Spinal cord (tissue), 10 donors: ENCODE measurements around the gene TSHZ2. TPM values are rescaled to one million over a fixed set of nuclear protein-coding genes. Genes with fewer than 3 reads are reported as not detected.

ENCODE experiments used
- DNase-seq, 6 donors: peaks; one replicate each; pipeline versions ENCODE4 v3.0.0 to v3.0.0-alpha.2; 2013 to 2015; ENCODE audit warnings: low spot score in 6 of 6, low read depth in 4 of 6
- H3K27ac ChIP-seq: one replicate; pipeline ENCODE4 v1.5.1; 2013; ENCODE audit warnings: low read depth, low read length, control low read depth
- H3K27me3 ChIP-seq: one replicate; pipeline ENCODE4 v1.6.1; 2013; ENCODE audit warnings: low read length; ENCODE audit not compliant: control insufficient read depth, insufficient read depth
- H3K36me3 ChIP-seq: one replicate; pipeline ENCODE4 v1.6.1; 2013; ENCODE audit warnings: low read length; ENCODE audit not compliant: control insufficient read depth, insufficient read depth
- H3K4me1 ChIP-seq: one replicate; pipeline ENCODE4 v1.6.1; 2013; ENCODE audit warnings: low read length; ENCODE audit not compliant: control insufficient read depth, insufficient read depth
- H3K4me3 ChIP-seq: one replicate; pipeline ENCODE4 v1.5.1; 2013; ENCODE audit warnings: low read depth, low read length, control low read depth
- H3K9me3 ChIP-seq: one replicate; pipeline ENCODE4 v1.6.1; 2013; ENCODE audit warnings: low read length; ENCODE audit not compliant: control insufficient read depth, insufficient read depth
- WGBS: methylation state at CpG from one replicate; pipeline ENCODE4 v1.1.5; 2013; ENCODE audit warnings: missing lambda C conversion rate; ENCODE audit not compliant: insufficient coverage; 5-methylcytosine and 5-hydroxymethylcytosine counted together
- polyA plus RNA-seq, 2 donors: library from polyadenylated mRNA; unstranded; fragments of 120-200 nt; gene quantifications; one replicate each; pipeline ENCODE4 v1.2.1, GENCODE V29; 2013; ENCODE audit not compliant: insufficient read length in 2 of 2
- total RNA-seq, 2 donors: library from RNA; depleted of rRNA in 1 of 2; stranded (reverse); fragments of 120-200 nt in 1 of 2; fragments of >200 nt in 1 of 2; gene quantifications; one replicate each; pipeline versions ENCODE4 v1.2.3 to v1.2.4, GENCODE V29; 2013 to 2014
- donor health status: healthy.

Gene TSHZ2
- total and polyA plus RNA-seq, 4 donors, result 11.8 to 33.0 (median 25.7) TPM

GRCh38 chr20:53126185-53126584, 154.0 kb downstream of the TSHZ2 start:
- no peaks in the 10 kb centered on the region for H3K36me3 ChIP-seq
- H3K27me3 ChIP-seq, result no peaks in the 10 kb centered on the region
- no peak overlapping the region for H3K27ac ChIP-seq
- 52% methylated on average over 6 of the region's 7 CpGs for WGBS
- DNase-seq, result peak in 2 of 6 donors; percentile 15 to 45
- H3K4me3 ChIP-seq, result no peak overlapping the region
- H3K4me1 ChIP-seq, result no peaks in the 10 kb centered on the region
- H3K9me3 ChIP-seq, result no peaks in the 10 kb centered on the region

GRCh38 chr20:53127027-53127426, 154.9 kb downstream of the TSHZ2 start:
- H3K27ac ChIP-seq, result no peak overlapping the region
- H3K27me3 ChIP-seq, result no peaks in the 10 kb centered on the region
- H3K9me3 ChIP-seq, result no peaks in the 10 kb centered on the region
- no peak overlapping the region for H3K4me3 ChIP-seq
- H3K36me3 ChIP-seq, result no peaks in the 10 kb centered on the region
- no CpG with 5 or more reads among the region's 2 CpGs for WGBS
- no peaks in the 10 kb centered on the region for H3K4me1 ChIP-seq
- no peak for DNase-seq

- WGBS, result 100% methylated on average over 1 of the region's 2 CpGs
- Histone ChIP-seq H3K4me1 (no peaks in the 10 kb centered on the region), H3K27me3 (no peaks in the 10 kb centered on the region), H3K36me3 (no peaks in the 10 kb centered on the region), H3K4me3 (no peak overlapping the region), H3K27ac (no peak overlapping the region), H3K9me3 (no peaks in the 10 kb centered on the region)
- no peak for DNase-seq
Measured at GRCh38 chr20:53128004-53128403, 155.8 kb downstream of the TSHZ2 start.

GRCh38 chr20:53129563-53129962, 157.4 kb downstream of the TSHZ2 start:
- Histone ChIP-seq H3K27ac (no peak overlapping the region), H3K9me3 (no peaks in the 10 kb centered on the region), H3K4me1 (no peaks in the 10 kb centered on the region), H3K36me3 (no peaks in the 10 kb centered on the region), H3K4me3 (no peak overlapping the region), H3K27me3 (no peaks in the 10 kb centered on the region)
- 94% methylated on average over 8 of the region's 9 CpGs for WGBS
- DNase-seq, result no peak

GRCh38 chr20:53130795-53131194, 158.6 kb downstream of the TSHZ2 start:
- Histone ChIP-seq H3K36me3 (no peaks in the 10 kb centered on the region), H3K27ac (no peak overlapping the region), H3K27me3 (no peaks in the 10 kb centered on the region), H3K9me3 (no peaks in the 10 kb centered on the region), H3K4me3 (no peak overlapping the region), H3K4me1 (no peaks in the 10 kb centered on the region)
- no peak for DNase-seq
- 83% methylated on average over 1 of the region's 3 CpGs for WGBS

GRCh38 chr20:53133125-53133524, 161.0 kb downstream of the TSHZ2 start:
- Histone ChIP-seq H3K4me3 (no peak overlapping the region), H3K9me3 (no peaks in the 10 kb centered on the region), H3K27ac (no peak overlapping the region), H3K27me3 (no peaks in the 10 kb centered on the region), H3K4me1 (no peaks in the 10 kb centered on the region), H3K36me3 (no peaks in the 10 kb centered on the region)
- no peak for DNase-seq
- WGBS, result 57% methylated on average over 3 of the region's 4 CpGs

GRCh38 chr20:53133628-53134027, 161.5 kb downstream of the TSHZ2 start:
- no peak overlapping the region for H3K27ac ChIP-seq
- H3K36me3 ChIP-seq, result no peaks in the 10 kb centered on the region
- no peaks in the 10 kb centered on the region for H3K9me3 ChIP-seq
- no peak for DNase-seq
- no peak overlapping the region for H3K4me3 ChIP-seq
- no peaks in the 10 kb centered on the region for H3K27me3 ChIP-seq
- 100% methylated on average over 1 of the region's 4 CpGs for WGBS
- H3K4me1 ChIP-seq, result no peaks in the 10 kb centered on the region

GRCh38 chr20:53136473-53136872, 164.3 kb downstream of the TSHZ2 start:
- H3K36me3 ChIP-seq, result no peaks in the 10 kb centered on the region
- H3K4me3 ChIP-seq, result no peak overlapping the region
- H3K4me1 ChIP-seq, result peaks cover under 1% of the 10 kb centered on the region
- no peaks in the 10 kb centered on the region for H3K9me3 ChIP-seq
- no peaks in the 10 kb centered on the region for H3K27me3 ChIP-seq
- no peak for DNase-seq
- no peak overlapping the region for H3K27ac ChIP-seq

GRCh38 chr20:53138454-53139262, 166.5 kb downstream of the TSHZ2 start:
- WGBS, result no CpG with 5 or more reads among the region's 3 CpGs
- no peak overlapping the region for H3K27ac ChIP-seq
- DNase-seq, result peak in 1 of 6 donors; percentile 35
- H3K9me3 ChIP-seq, result no peaks in the 10 kb centered on the region
- H3K4me3 ChIP-seq, result no peak overlapping the region
- no peaks in the 10 kb centered on the region for H3K27me3 ChIP-seq
- peaks cover 3% of the 10 kb centered on the region for H3K4me1 ChIP-seq
- H3K36me3 ChIP-seq, result no peaks in the 10 kb centered on the region
